ENCODE measurements around the gene ZNF467. TPM values are rescaled to one million over a fixed set of nuclear protein-coding genes. Genes with fewer than 3 reads are reported as not detected.

Gene ZNF467
- total RNA-seq, 2 donors from 2014 or later: 9.9 to 13.2 TPM

DNA sequence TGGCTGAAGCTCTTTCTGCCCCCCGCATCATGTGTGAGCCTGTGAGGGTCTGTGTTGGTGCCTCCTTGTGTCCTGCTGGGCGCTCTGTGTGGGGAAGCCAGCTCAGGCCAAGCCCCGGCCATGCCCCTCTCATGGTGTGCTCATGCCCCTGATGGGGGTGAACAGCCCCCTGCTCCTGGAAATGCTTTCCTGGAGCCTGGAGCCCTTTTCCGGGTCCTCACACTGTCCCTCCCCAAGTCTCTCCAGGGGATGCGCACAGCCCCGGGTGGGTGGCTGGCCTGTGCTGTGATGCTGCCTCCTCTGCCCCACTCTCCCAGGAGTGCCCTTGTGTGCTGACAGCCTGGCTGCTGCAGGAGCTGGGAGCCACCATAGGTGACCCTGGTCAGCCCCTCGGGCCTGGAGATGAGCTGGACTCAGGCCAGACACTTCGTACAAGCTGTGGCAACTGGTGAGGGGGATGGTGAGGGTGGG lies 43.9 kb upstream of the ZNF467 start:
- intact Hi-C loops (cut with DNase I): no loop called here
- 45 to 65% methylated on average over 3 to 7 of the region's 8 CpGs for WGBS, 2 donors
- DNase-seq (no peak), ATAC-seq (no peak)
- H3K4me1 ChIP-seq: no peaks in the 10 kb centered on the region
- H3K27me3 ChIP-seq: no peaks in the 10 kb centered on the region
- TF ChIP-seq POLR2A (IDR thresholded peaks at IDR 0.05): no peak
- TF ChIP-seq, protein P1, sequence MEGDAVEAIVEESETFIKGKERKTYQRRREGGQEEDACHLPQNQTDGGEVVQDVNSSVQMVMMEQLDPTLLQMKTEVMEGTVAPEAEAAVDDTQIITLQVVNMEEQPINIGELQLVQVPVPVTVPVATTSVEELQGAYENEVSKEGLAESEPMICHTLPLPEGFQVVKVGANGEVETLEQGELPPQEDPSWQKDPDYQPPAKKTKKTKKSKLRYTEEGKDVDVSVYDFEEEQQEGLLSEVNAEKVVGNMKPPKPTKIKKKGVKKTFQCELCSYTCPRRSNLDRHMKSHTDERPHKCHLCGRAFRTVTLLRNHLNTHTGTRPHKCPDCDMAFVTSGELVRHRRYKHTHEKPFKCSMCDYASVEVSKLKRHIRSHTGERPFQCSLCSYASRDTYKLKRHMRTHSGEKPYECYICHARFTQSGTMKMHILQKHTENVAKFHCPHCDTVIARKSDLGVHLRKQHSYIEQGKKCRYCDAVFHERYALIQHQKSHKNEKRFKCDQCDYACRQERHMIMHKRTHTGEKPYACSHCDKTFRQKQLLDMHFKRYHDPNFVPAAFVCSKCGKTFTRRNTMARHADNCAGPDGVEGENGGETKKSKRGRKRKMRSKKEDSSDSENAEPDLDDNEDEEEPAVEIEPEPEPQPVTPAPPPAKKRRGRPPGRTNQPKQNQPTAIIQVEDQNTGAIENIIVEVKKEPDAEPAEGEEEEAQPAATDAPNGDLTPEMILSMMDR (IDR thresholded peaks at IDR 0.05): no peak
- H3K27ac ChIP-seq: no peak overlapping the region
- no peaks in the 10 kb centered on the region for H3K9me3 ChIP-seq
- no peaks in the 10 kb centered on the region for H3K36me3 ChIP-seq (replicated peaks in 1 of 2; ENCODE audit: insufficient read depth in 1 of 2, low read depth in 2 of 2)
- no peak overlapping the region for H3K4me3 ChIP-seq

DNA sequence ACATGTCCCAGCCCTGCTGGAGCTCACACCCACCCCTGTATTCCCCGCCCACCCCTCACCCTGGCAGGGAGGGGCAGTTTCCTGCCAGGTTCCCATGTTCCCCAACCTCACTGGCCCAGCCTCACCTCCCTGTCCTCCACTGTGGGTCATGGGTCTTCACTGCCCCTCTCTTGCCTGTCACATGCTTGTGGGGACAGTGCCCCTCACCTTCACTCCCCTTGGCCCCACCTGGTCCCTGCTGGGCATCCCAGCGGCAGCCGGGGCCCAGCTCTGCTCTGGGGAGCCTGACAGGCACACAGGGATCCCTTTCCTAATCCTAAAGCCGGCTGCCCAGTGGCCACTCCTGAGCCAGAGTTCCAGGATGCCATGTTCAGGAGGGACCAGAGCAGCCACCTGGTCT lies 43.4 kb upstream of the ZNF467 start:
- intact Hi-C loops (cut with DNase I): no loop called here
- 57 to 74% methylated on average over 3 to 4 of the region's 4 CpGs for WGBS, 2 donors

DNA sequence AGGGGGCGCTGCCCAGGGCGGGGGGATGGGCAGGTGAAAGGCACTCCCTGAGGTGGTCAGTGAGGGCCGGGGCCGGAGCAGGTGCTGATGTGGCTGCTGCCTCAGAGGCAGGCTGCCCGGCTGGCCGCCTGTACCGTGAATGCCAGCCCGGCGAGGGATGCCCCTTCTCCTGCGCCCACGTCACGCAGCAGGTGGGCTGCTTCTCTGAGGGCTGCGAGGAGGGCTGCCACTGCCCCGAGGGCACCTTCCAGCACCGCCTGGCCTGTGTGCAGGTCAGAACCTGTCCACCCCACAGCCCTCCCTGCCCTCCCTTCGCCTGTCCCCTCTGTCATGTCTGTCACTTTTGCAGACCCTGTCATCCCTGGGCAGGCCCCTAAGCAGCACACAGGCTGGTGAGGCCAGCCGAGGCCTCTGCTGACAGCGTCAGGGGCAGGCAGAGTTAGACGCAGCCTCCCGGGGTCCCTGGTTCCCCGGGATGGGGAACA lies 42.9 kb upstream of the ZNF467 start:
- Histone ChIP-seq H3K36me3 (replicated peaks in 1 of 2; ENCODE audit: insufficient read depth in 1 of 2, low read depth in 2 of 2) (no peaks in the 10 kb centered on the region), H3K9me3 (no peaks in the 10 kb centered on the region), H3K27ac (no peak overlapping the region), H3K4me1 (no peaks in the 10 kb centered on the region), H3K27me3 (no peaks in the 10 kb centered on the region), H3K4me3 (no peak overlapping the region)
- intact Hi-C loops (cut with DNase I): no loop called here
- TF ChIP-seq POLR2A (IDR thresholded peaks at IDR 0.05): no peak
- ATAC-seq (no peak), DNase-seq (no peak)
- WGBS, 2 donors: 77 to 79% methylated on average over 9 to 21 of the region's 21 CpGs

More for the DNA sequence above, 43.4 kb upstream of the ZNF467 start:
- no peak for ATAC-seq
- Histone ChIP-seq H3K36me3 (replicated peaks in 1 of 2; ENCODE audit: insufficient read depth in 1 of 2, low read depth in 2 of 2) (no peaks in the 10 kb centered on the region), H3K9me3 (no peaks in the 10 kb centered on the region), H3K4me1 (no peaks in the 10 kb centered on the region), H3K27ac (no peak overlapping the region), H3K4me3 (no peak overlapping the region), H3K27me3 (no peaks in the 10 kb centered on the region)
- DNase-seq: no peak
- TF ChIP-seq, protein P1 (IDR thresholded peaks at IDR 0.05): no peak

DNA sequence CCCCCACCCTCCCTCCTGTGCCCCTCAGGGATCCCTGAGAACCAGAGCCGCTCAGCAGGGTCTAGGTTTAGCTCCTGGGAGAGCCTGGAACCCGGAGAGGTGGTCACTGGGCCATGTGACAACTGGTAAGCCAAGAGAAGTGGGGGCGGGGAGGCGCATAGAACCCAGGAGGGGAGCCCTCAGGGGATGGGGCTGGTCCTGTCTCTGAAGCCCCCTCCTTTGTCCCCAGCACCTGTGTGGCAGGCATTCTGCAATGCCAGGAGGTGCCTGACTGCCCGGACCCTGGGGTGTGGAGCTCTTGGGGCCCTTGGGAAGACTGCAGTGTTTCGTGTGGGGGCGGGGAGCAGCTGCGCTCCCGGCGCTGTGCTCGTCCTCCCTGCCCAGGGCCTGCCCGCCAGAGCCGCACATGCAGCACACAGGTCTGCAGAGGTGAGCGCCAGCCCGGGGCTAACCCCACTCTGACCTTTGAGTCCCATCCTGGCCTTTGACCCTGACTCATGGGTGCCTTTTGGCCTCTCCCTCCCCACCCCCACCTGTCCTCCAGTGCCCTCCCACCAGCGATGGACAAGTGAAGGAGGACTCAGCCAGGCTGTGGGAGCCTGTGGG lies 42.4 kb upstream of the ZNF467 start:
- Histone ChIP-seq H3K27ac (no peak overlapping the region), H3K4me1 (no peaks in the 10 kb centered on the region), H3K9me3 (no peaks in the 10 kb centered on the region), H3K27me3 (no peaks in the 10 kb centered on the region), H3K36me3 (replicated peaks in 1 of 2; ENCODE audit: insufficient read depth in 1 of 2, low read depth in 2 of 2) (no peaks in the 10 kb centered on the region), H3K4me3 (no peak overlapping the region)
- ATAC-seq (no peak), DNase-seq (no peak)
- no peak for TF ChIP-seq POLR2A (IDR thresholded peaks at IDR 0.05)
- TF ChIP-seq, protein P1 (IDR thresholded peaks at IDR 0.05): no peak
- WGBS, 2 donors: 58 to 63% methylated on average over 11 to 16 of the region's 16 CpGs
- intact Hi-C loops (cut with DNase I): no loop called here

DNA sequence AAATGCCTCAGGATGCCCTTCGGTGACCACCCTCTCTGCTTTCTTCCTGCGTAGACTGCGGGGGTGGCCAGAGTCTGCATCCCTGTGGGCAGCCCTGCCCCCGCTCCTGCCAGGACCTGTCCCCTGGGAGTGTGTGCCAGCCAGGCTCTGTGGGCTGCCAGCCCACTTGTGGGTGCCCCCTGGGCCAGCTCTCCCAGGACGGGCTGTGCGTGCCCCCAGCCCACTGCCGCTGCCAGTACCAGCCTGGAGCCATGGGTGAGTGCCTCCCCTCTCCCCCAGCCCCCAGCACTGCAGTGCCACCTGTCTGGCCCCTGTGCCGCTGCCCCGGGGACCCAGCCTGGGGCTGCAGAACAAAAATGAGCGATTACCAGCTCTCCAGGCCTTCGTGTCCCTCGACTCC lies 41.7 kb upstream of the ZNF467 start:
- WGBS, 2 donors: 64 to 79% methylated on average over 3 to 11 of the region's 12 CpGs
- DNase-seq: no peak
- Histone ChIP-seq H3K27ac (no peak overlapping the region), H3K4me1 (no peaks in the 10 kb centered on the region), H3K4me3 (no peak overlapping the region), H3K27me3 (no peaks in the 10 kb centered on the region), H3K36me3 (replicated peaks in 1 of 2; ENCODE audit: insufficient read depth in 1 of 2, low read depth in 2 of 2) (no peaks in the 10 kb centered on the region), H3K9me3 (no peaks in the 10 kb centered on the region)
- TF ChIP-seq POLR2A (IDR thresholded peaks at IDR 0.05): no peak
- TF ChIP-seq, protein P1 (IDR thresholded peaks at IDR 0.05): no peak
- intact Hi-C loops (cut with DNase I): no loop called here
- no peak for ATAC-seq

Measured in body of pancreas (tissue), 4 donors.